Endothelial cell (in vitro differentiated cells): Measurements from ENCODE around the gene PHC1. TPM values are rescaled to one million over a fixed set of nuclear protein-coding genes. Genes with fewer than 3 reads are reported as not detected.
"Not testable (repeated sequence)": the region's sequence is repeated elsewhere in the genome, so short reads cannot be mapped to it uniquely, and the experiment has no call there.

Experiments used
- DNase-seq: peaks from one replicate; pipeline ENCODE4 v3.0.0; 2021; ENCODE audit warnings: low spot score
- H3K27ac Mint-ChIP-seq: one replicate; pipeline ENCODE4 v1.8.0; 2021; ENCODE audit warnings: mixed read lengths, inconsistent platforms; ENCODE audit not compliant: unreplicated experiment
- H3K27me3 Mint-ChIP-seq: one replicate; pipeline ENCODE4 v1.8.0; 2021; ENCODE audit warnings: mild to moderate bottlenecking, moderate library complexity, mixed read lengths, inconsistent platforms; ENCODE audit not compliant: unreplicated experiment
- H3K36me3 Mint-ChIP-seq: one replicate; pipeline ENCODE4 v1.8.0; 2021; ENCODE audit warnings: mild to moderate bottlenecking, low read depth, mixed read lengths, inconsistent platforms; ENCODE audit not compliant: unreplicated experiment
- H3K4me1 Mint-ChIP-seq: one replicate; pipeline ENCODE4 v1.8.0; 2021; ENCODE audit warnings: mild to moderate bottlenecking, mixed read lengths, inconsistent platforms; ENCODE audit not compliant: unreplicated experiment
- H3K4me3 Mint-ChIP-seq: one replicate; pipeline ENCODE4 v1.8.0; 2021; ENCODE audit warnings: mild to moderate bottlenecking, mixed read lengths, inconsistent platforms; ENCODE audit not compliant: unreplicated experiment
- H3K9me3 Mint-ChIP-seq: one replicate; pipeline ENCODE4 v1.8.0; 2021; ENCODE audit warnings: mixed read lengths, inconsistent platforms; ENCODE audit not compliant: unreplicated experiment
- CTCF ChIP-seq: fragments of 200-600 bp; sonication (generic); IDR thresholded peaks from one replicate; pipeline ENCODE4 v1.5.0; 2021; ENCODE audit warnings: antibody characterized with exemption; ENCODE audit not compliant: unreplicated experiment
- long read RNA-seq: library from polyadenylated mRNA; unstranded; transcript quantifications from one replicate; pipeline ENCODE4 v2.0.0, GENCODE V29; 2020; ENCODE audit not compliant: unreplicated experiment
- total RNA-seq: library from RNA; stranded (reverse); fragmentation: NEBNext Ultra II Directional; extraction: Animal tissue kit (Norgen Biotek cat#: 25700); gene quantifications from one replicate; pipeline ENCODE4 v1.2.1, GENCODE V29; 2021; ENCODE audit not compliant: unreplicated experiment

Gene PHC1
- total RNA-seq, result 55.3 TPM
- long read RNA-seq, partial matches to known transcripts, result 3 of 6 reads
- long read RNA-seq, other reads (novel, unspliced or antisense), result 2 of 6 reads

GRCh38 chr12:8914033-8914715 is at the start of gene PHC1:
TSS of gene PHC1 (plus strand) at chr12:8914509. CDS start at chr12:8917678, 3,169 bp downstream.
- Mint-ChIP-seq H3K4me3 (peak within 1 kb of the TSS; percentile 94), H3K4me1 (peaks cover 20% of the 10 kb centered on the region), H3K27ac (peak within 1 kb of the TSS; percentile 100)
- H3K9me3 Mint-ChIP-seq, H3K36me3 Mint-ChIP-seq, H3K27me3 Mint-ChIP-seq: not testable (repeated sequence)
- peak; percentile 80 for DNase-seq

GRCh38 chr12:8866429-8866828 is 47.9 kb upstream of the PHC1 start:
- Mint-ChIP-seq H3K36me3 (no peaks in the 10 kb centered on the region), H3K27ac (no peak overlapping the region), H3K4me3 (no peak overlapping the region), H3K9me3 (no peaks in the 10 kb centered on the region), H3K27me3 (peaks cover 2% of the 10 kb centered on the region), H3K4me1 (no peaks in the 10 kb centered on the region)
- no peak for DNase-seq
- no peak for TF ChIP-seq CTCF

GRCh38 chr12:8867009-8867408 is 47.3 kb upstream of the PHC1 start:
- no peak overlapping the region for H3K4me3 Mint-ChIP-seq
- H3K27me3 Mint-ChIP-seq, result peaks cover 2% of the 10 kb centered on the region
- TF ChIP-seq CTCF, result no peak
- H3K27ac Mint-ChIP-seq, result no peak overlapping the region
- H3K36me3 Mint-ChIP-seq, result no peaks in the 10 kb centered on the region
- no peaks in the 10 kb centered on the region for H3K9me3 Mint-ChIP-seq
- H3K4me1 Mint-ChIP-seq, result no peaks in the 10 kb centered on the region
- DNase-seq, result no peak

- no peaks in the 10 kb centered on the region for H3K36me3 Mint-ChIP-seq
- H3K9me3 Mint-ChIP-seq, result no peaks in the 10 kb centered on the region
- DNase-seq, result no peak
- no peak for TF ChIP-seq CTCF
- no peak overlapping the region for H3K4me3 Mint-ChIP-seq
- H3K4me1 Mint-ChIP-seq, result no peaks in the 10 kb centered on the region
- H3K27ac Mint-ChIP-seq, result no peak overlapping the region
- H3K27me3 Mint-ChIP-seq, result peaks cover 2% of the 10 kb centered on the region
These were observed 46.5 kb upstream of the PHC1 start for GRCh38 chr12:8867786-8868185.

- Mint-ChIP-seq H3K4me1 (no peaks in the 10 kb centered on the region), H3K9me3 (no peaks in the 10 kb centered on the region), H3K27me3 (peaks cover 2% of the 10 kb centered on the region), H3K4me3 (no peak overlapping the region), H3K27ac (no peak overlapping the region), H3K36me3 (no peaks in the 10 kb centered on the region)
- no peak for DNase-seq
- no peak for TF ChIP-seq CTCF
These were observed 43.7 kb upstream of the PHC1 start for GRCh38 chr12:8870586-8870985.
